HG02678 (cell line): ENCODE results near the gene MAGI1.

Experiments
- ATAC-seq: cut with Tn5 transposase; IDR thresholded peaks from one replicate; pipeline ENCODE4 v1.9.1; 2021; ENCODE audit warnings: mild to moderate bottlenecking, moderate library complexity; ENCODE audit not compliant: unreplicated experiment

MAGI1 gene

DNA sequence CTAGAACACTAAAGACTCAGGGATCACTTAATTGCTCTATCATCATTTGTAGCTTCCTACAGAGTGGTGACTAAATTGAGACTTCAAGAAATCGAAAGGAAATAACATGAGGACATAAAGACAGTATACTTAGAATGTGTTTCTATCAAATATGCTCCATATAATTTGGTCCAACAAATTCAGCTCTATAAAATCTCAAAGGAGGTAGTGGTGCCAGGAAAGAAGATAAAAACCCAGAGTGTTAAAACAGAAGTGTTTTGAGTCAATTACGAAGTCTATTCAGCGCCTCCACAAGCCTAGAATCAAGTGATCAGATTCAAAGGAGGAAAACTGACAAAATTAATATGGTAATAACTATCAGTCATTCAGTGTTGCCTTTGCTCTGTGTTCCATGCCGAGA is 22.9 kb downstream of the MAGI1 start:
- no peak for ATAC-seq

GRCh38 chr3:66014651-66015050 is 24.1 kb downstream of the MAGI1 start:
- ATAC-seq, result no peak

GRCh38 chr3:66014056-66014455 is 24.7 kb downstream of the MAGI1 start:
- ATAC-seq, result no peak

GRCh38 chr3:66012711-66013110 is 26.0 kb downstream of the MAGI1 start:
- no peak for ATAC-seq

DNA sequence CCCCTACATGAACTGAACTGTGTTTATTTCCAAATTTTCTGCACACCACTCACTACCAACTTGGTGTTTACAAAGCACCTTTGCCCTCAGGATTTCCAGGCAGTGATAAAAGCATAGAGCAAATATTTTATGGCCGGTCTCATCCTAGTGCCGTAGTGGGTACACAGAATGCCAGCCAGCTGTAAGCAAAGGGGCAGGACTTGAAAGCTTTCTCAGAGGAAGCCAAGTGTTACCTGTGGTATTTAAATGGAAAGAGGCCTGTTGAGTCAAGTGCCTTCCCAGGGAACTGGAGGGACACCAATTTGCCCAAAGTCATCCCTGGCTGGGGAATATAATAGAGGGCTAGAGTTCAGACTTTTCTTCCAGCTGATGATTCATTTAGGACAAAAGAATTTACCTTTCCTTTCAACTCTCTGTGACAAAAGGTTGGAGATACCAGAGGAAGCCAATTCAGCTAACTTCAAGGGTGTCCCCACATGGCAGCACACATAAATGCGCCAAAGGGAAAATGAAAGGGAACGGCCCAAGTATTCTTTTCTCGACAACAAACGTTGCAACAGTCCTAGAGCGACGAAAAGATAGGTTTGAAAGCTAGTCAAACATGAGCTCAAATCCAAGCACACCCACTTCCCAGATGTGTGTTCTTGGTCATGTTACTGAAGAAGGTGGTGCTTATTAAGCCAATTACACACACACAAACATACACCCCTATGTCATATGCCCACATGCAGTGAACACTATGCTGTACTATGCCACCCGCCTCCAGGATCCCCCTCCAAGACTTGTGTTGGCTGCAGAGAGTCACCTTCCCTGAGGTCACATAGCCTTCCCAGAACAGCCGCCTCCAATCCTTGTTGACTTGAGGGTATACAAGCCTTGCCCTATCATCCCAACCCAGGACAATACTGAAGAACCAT is 27.7 kb downstream of the MAGI1 start:
- no peak for ATAC-seq

DNA sequence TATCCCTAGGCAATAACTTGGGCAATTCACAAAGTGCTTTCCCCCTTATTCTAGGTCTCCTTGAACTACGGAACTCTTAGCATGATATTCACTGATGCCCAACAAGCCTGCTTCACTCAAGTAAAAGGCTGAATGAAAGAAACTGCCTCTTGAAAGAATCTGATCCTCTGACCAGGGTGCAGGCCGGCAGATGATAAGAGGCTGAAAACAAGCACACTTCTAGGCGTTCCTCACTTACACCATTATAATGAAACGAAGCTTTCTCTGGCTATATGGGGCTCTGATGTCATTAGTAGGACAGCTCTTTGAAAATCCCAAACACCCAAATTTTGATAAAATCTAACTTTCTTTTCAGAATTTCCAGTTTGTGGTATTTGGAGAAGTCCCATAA is 28.4 kb downstream of the MAGI1 start:
- ATAC-seq, result no peak

- no peak for ATAC-seq
Measured at GRCh38 chr3:66004244-66004643, 34.5 kb downstream of the MAGI1 start.

GRCh38 chr3:66001626-66002025 is 37.1 kb downstream of the MAGI1 start:
- no peak for ATAC-seq

DNA sequence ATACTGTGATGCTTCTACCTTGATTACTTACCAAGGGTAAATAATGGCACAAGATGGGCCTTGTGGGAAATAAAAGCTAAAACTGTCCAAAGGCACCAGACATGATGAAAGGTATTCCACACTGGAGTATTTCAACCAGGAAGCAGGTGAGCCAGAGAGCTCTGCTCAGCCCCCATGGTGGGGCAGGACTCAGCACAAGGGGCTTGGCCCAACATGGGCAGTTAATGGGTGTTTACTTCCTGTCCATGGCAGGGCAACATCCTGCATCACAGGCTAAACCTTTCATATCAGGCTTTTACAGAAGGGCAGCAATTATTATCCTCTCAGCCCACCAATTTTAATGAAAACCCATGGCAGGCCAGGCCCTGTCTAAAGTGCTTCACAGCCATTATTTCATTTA is 38.2 kb downstream of the MAGI1 start:
- ATAC-seq, result no peak

GRCh38 chr3:65999606-66000005 is 39.1 kb downstream of the MAGI1 start:
- ATAC-seq, result no peak

- no peak for ATAC-seq
Measured at GRCh38 chr3:65996589-65996988, 42.1 kb downstream of the MAGI1 start.

- ATAC-seq, result no peak
Measured at GRCh38 chr3:65995515-65995914, 43.2 kb downstream of the MAGI1 start.

- ATAC-seq, result no peak
Measured at GRCh38 chr3:65995030-65995429, 43.7 kb downstream of the MAGI1 start.

DNA sequence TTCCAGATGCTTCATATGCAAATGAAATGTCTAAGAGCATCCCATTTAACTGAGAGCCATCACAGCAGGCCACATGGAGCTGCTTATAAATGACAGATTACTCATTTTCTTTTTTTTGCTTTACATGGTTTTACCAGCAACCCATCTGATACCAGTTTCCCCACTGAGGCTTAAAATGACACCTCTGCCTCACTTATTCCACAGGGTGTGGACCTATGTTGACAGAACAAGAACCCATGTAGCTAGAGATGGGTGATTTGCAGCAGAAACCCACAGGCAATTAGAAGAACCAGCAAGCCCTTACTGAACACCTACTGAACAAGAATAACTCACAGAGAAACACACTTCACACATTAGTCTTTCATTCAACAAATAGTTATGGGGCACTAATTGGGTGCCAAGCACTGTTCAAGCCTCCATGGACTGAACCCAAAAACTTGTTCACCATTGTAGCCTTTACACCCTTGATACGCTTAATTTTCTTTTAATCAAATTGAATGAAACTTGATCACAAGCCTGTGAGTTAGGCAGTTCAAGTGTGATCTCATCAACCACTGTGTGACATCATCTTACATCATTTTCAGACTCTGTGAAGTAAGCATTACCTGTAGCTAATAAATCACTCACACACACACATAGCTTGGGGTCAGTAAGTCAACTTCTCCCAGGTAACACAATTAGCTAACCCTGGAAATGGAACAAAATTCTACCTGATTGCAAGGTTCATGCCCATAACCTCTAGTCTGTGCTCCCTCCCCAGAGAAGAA is 45.4 kb downstream of the MAGI1 start:
- ATAC-seq, result no peak

- no peak for ATAC-seq
Measured at GRCh38 chr3:65992106-65992505, 46.6 kb downstream of the MAGI1 start.

DNA sequence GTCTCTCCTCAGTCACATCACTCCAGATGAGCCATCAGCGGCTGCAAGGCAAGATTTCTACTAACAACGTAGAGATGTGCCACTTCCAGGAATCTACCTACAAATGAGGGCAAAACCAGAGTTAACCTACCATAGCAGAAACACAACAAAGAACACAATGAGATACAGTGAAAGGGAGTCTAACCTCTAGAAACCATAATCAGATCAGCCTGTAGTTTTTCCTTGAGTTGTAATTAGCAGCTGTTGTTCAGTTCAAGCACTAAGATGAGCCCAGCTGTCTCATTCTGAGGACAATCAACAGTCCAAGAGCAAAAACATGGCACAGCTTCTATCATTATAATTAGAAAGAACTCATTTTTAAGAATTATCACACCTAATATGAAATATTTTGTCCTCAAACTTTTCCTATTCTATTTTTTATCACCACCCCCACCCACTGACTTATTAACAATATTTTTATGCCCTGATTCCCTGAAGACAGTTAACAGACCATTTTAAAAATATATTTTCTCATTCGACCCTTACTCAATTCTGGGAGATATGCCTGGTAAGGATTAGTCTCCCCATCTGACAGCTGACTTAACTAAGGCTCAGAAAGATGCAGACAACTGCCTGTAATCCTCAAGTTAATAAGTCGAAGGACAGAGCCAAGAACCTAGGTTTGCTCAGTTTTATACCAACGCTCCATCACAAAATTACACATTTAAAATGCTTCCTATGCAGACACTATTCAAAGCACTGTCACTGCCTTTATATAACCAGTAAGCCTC is 50.1 kb downstream of the MAGI1 start:
- no peak for ATAC-seq

DNA sequence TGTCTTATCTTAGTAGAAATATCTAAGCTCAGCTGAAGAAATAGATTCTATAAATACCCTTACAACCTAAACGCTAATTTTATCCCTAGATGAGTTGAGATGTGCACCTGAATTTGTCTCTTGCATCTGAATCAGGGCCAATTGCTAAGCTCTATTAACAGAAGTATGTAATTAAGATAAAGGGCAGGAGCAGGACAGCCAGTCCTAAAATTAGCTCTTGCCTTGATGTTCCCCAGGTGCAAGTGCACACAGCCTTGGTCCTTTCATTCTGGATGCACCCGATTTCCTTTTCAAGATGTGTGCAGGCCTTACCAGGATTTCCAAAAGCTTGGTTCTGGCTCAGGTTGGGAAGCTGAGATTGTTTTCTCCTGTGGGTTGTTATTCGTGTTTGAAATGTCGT is 52.4 kb downstream of the MAGI1 start:
- ATAC-seq, result no peak

- ATAC-seq, result no peak
Measured at GRCh38 chr3:65984975-65985374, 53.7 kb downstream of the MAGI1 start.

GRCh38 chr3:65983100-65983499 is 55.6 kb downstream of the MAGI1 start:
- no peak for ATAC-seq

DNA sequence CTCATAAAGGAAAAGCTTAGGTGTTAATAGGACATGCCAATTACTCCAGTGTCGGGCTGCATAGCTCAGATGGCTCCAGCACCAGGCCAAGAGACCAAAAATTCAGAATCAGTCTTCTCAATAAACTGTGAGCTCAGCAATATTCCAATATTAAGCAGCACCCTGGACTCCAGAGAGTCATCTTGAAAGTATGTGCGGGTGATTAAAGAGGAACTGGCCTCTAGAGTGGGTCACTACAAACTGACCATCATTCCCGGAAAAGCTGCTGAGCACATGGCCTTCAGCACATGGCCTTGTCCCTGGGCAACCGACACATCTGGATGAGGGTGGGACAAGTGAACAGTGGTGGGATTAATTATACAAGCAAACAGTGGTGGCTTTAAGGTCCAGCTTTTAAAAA is 59.0 kb downstream of the MAGI1 start:
- ATAC-seq, result no peak

DNA sequence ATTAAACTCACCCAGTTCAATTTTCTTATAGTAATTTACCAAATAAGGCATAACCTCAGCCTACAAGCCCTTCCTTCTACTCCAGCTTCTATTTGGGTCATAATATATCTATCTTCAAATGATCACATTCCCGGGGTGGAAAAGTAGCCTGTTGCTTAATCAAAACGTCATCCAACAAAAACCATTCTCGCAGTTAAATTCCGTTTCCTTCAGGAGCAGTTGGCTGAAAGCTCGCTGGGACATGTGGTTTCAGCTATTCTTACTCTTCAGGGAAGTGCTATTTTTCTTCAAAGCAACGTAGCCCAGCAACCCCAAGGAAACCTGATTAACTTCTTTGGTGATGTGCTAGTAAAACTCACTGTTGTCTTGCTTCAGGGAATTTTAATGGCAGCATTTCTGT is 59.6 kb downstream of the MAGI1 start:
- ATAC-seq, result no peak
